H1 (cell line): ENCODE results near the gene NEUROD4. TPM values are rescaled to one million over a fixed set of nuclear protein-coding genes. Genes with fewer than 3 reads are reported as not detected.

ENCODE experiments used
- YY1 ChIP-seq: IDR thresholded peaks from 2 replicates; pipeline ENCODE4 v1.6.1; 2011; ENCODE audit warnings: low read depth, mild to moderate bottlenecking, low read length
- polyA plus RNA-seq, 7 experiments: library from polyadenylated mRNA; depleted of rRNA in 3 of 7; stranded (reverse) in 5 of 7; unstranded in 2 of 7; fragments of >200 nt in 5 of 7; fragments of 200-250 nt in 2 of 7; gene quantifications; 1 replicate in 5 of 7; 2 replicates in 1 of 7; 4 replicates in 1 of 7; pipeline versions ENCODE4 v1.2.1 to v1.2.3, GENCODE V29; 2011 to 2013; ENCODE audit warnings: missing spikeins in 2 of 7, mixed read lengths in 2 of 7
- total RNA-seq: library from RNA; stranded (reverse); fragmentation: NEBNext Ultra II Directional; extraction: Animal tissue kit (Norgen Biotek cat#: 25700); gene quantifications from 2 replicates; pipeline ENCODE4 v1.2.1, GENCODE V29; 2021

NEUROD4 gene
- total and polyA plus RNA-seq, 2 of the 8 experiments (the other 6 are each of a cell fraction or from before 2014, with no cell fraction given) = not detected

GRCh38 chr12:55061024-55061423 is 41.2 kb downstream of the NEUROD4 start (continued):
- TF ChIP-seq YY1 = no peak
